ENCODE results near the gene PLEKHA6. TPM values are rescaled to one million over a fixed set of nuclear protein-coding genes. Genes with fewer than 3 reads are reported as not detected.

PLEKHA6 gene
- total and polyA plus RNA-seq, 2 of the 4 experiments (the other 2 are of a cell fraction) = 8.2 to 19.9 TPM

- no peak for TF ChIP-seq USF2 (IDR thresholded peaks at IDR 0.05; ENCODE audit: low read depth, low read length)
- no peak for TF ChIP-seq CTCF (conservative IDR thresholded peaks at IDR 0.05; ENCODE audit: low read depth, low read length)
- no peak for TF ChIP-seq POLR2A (IDR thresholded peaks at IDR 0.05; ENCODE audit: low read depth, low read length)
- Histone ChIP-seq H3K4me3 (ENCODE audit: insufficient read depth, low read depth, low read length) (no peak overlapping the region), H4K5ac (ENCODE audit: low read depth, low read length) (no peak overlapping the region), H4K8ac (ENCODE audit: low read depth in 2 of 2, low read length in 2 of 2) (no peak overlapping the region), H2AK5ac (ENCODE audit: low read depth, low read length) (no peak overlapping the region), H3K79me1 (ENCODE audit: low read depth in 1 of 2, low read length in 2 of 2) (0 out of 4 replicates have a peak, but pooled peaks cover 0 to 2% of the 10 kb centered on the region in 2 experiments), H2BK15ac (ENCODE audit: low read depth, low read length) (no peak overlapping the region), H3K36me3 (ENCODE audit: control insufficient read depth, insufficient read depth, low read length) (peaks cover 7% of the 10 kb centered on the region; the same call in 1 of the 2 replicates), H3K14ac (replicated peaks; ENCODE audit: low read depth, low read length) (no peak overlapping the region), H3K9me3 (ENCODE audit: control insufficient read depth, insufficient read depth, low read length) (no peaks in the 10 kb centered on the region), H3K4me1 (ENCODE audit: control insufficient read depth, insufficient read depth, low read length) (peaks cover 1% of the 10 kb centered on the region; the same call in 1 of the 2 replicates), H2BK120ac (ENCODE audit: low read depth, low read length) (no peak overlapping the region), H3K23ac (ENCODE audit: low read depth, low read length) (no peak overlapping the region), H3K27me3 (ENCODE audit: control insufficient read depth, insufficient read depth, low read length) (peaks cover 13% of the 10 kb centered on the region), H3K56ac (ENCODE audit: extremely low read depth, insufficient read depth, low read length) (no peak overlapping the region), H2AFZ (replicated peaks; ENCODE audit: low read length, poor library complexity) (no peak overlapping the region), H4K20me1 (ENCODE audit: insufficient read depth, low read length) (no peaks in the 10 kb centered on the region), H3K4ac (ENCODE audit: low read depth, low read length) (no peak overlapping the region), H4K91ac (ENCODE audit: insufficient read depth, low read depth, low read length) (no peak overlapping the region), H3K9me1 (ENCODE audit: insufficient read depth, low read length) (no peaks in the 10 kb centered on the region; the same call in 1 of the 2 replicates), H3K27ac (ENCODE audit: insufficient read depth, low read length) (no peak overlapping the region), H3K4me2 (ENCODE audit: low read depth, low read length) (no peak overlapping the region), H3K18ac (ENCODE audit: low read depth, low read length) (no peak overlapping the region), H2BK5ac (ENCODE audit: low read depth, low read length, poor library complexity, severe bottlenecking) (no peak overlapping the region), H2BK20ac (ENCODE audit: low read depth, low read length) (no peak overlapping the region), H2AK9ac (replicated peaks; ENCODE audit: low read depth, low read length, poor library complexity) (no peak overlapping the region), H3K9ac (ENCODE audit: low read depth, low read length) (no peak overlapping the region)
- BruUV-seq (replicated peaks) = no TSS peak
- ChIA-PET POLR2A (ENCODE audit: unreplicated experiment) (no interaction called here), CTCF (no interaction called here)
- DNase-seq = no peak
- dilution Hi-C loops (cut with HindIII; ENCODE audit: low sequenced_read_pairs, unreplicated experiment) = no loop called here
- no peak for ATAC-seq (ENCODE audit: low read depth)
- in situ Hi-C loops (cut with MboI; ENCODE audit: low sequenced_read_pairs) = no loop called here
- no CpG with 5 or more reads among the region's 4 CpGs for WGBS, 2 experiments (ENCODE audit: extremely low coverage in 2 of 2, insufficient read length in 1 of 2)
- intact Hi-C loops (cut with micrococcal nuclease) = no loop called here
Observed at GRCh38 chr1:204278958-204279357, 80.8 kb downstream of the PLEKHA6 start.

Data from IMR-90 (cell line).